Kidney tubule cell (primary cell): Measurements from ENCODE around the gene NUP153.
A peak's percentile ranks its signal among the peaks of the same experiment; 100 is the strongest.
"Not testable (repeated sequence)": the region's sequence is repeated elsewhere in the genome, so short reads cannot be mapped to it uniquely, and the experiment has no call there.

ENCODE experiments used
- DNase-seq: peaks from one replicate; pipeline ENCODE4 v3.0.0-alpha.2; 2018; ENCODE audit warnings: low spot score

The NUP153 gene

DNA sequence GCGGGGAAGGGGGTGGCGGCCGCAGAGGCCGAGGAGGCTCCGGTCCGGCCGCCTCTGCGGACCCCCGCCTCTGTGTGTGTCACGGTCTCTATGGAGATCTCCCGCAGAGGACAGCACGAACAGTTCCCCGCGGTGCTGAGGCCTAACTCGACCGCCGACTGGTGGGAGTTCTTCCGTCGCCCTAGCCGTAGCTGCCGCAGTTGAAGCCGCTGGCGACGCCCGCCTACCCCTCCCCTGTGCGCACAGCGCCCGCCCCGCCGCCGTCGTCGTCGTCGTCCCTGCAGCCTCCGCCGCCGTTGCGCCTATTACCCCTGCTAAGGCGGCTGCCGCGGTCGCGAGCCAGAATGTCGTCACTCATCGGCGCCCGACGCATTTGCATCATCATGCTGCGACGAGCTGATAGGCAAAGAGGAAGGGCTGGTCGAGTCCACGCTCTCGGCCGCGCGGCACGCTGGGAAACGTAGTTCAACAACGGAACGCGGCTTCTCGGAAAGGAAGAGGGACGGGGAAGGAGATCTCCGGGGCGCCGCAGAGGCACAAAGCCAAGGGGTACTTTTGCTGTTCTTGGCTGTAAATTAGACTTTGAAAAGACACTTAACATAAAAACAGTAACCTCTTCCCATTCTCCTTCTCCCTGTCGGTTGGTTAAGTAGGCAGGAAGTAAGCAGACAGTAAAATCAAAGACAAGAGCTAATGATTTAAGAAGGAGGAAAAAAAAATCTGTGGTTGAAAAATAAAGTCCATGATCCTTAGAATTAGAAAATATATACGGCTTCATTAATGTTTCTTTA, at the start of gene NUP153:
Gene NUP153, minus strand, starts transcription at position 346 of the 791 bp plus-strand sequence. CDS start 538 bp downstream, outside the sequence.
- peak; percentile 99 for DNase-seq

GRCh38 chr6:17754254-17754653, 47.5 kb upstream of the NUP153 start:
- no peak for DNase-seq

- DNase-seq: not testable (repeated sequence)
Observed at GRCh38 chr6:17745324-17745723, 38.6 kb upstream of the NUP153 start.

DNA sequence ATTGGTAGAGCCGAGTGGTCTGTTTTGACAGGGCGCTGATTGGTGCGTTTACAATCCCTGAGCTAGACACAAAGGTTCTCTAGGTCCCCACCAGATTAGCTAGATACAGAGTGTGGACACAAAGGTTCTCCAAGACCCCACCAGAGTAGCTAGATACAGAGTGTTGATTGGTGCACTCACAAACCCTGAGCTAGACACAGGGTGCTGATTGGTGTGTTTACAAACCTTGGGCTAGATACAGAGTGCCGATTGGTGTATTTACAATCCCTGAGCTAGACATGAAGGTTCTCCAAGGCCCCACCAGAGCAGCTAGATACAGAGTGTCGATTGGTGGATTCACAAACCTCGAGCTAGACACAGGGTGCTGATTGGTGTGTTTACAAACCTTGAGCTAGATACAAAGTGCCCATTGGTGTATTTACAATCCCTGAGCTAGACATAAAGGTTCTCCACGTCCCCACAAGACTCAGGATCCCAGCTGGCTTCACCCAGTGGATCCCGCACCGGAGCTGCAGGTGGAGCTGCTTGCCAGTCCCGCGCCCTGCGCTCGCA, 38.1 kb upstream of the NUP153 start:
- DNase-seq: not testable (repeated sequence)

GRCh38 chr6:17744019-17744756, 37.5 kb upstream of the NUP153 start:
- no peak for DNase-seq

DNA sequence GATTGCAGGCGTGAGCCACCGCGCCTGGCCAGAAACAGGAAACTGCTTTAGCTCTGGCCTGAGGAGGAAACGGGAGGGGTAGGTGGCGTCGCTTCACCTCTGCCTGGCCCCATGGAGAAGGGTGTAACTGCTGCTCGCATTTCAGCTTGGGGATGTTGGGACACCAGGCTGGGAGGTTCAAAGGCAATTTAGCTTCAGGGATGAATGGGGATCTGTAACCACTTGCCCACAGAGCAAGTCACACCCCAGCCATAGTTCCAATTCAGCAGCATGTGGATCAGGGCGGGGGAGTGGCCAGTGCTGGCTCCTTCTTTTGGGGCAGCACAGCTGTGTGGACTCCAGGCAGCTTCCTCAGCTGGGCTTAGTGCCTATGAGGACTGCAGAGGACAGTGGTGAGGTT, 34.8 kb upstream of the NUP153 start:
- no peak for DNase-seq

- no peak for DNase-seq
Observed at GRCh38 chr6:17740559-17741220, 34.0 kb upstream of the NUP153 start.

DNA sequence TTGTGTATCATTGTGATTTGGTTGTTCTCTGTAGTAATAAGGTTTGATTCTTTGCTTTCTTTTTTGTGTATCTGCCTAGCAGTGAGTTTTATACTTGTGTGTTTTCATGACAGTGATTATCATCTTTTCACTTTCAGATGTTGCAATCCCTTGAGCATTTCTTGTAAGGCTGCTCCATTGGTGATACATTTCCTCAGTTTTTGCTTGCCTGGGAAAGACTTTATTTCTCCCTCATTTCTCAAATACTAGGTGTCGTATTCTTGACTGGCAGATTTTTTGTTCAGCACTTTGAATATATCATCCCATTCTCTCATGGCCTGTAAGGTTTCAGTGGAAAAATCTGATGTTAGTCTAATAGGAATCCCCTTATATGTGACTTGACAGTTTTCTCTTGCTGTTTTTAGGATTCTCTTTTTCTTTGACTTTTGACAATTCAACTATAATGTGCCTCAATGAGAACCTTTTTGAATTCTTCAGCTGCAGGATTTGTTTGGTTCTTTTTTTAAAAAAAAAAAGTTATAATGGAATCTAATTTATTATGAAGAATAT, 31.1 kb upstream of the NUP153 start:
- DNase-seq: no peak

DNA sequence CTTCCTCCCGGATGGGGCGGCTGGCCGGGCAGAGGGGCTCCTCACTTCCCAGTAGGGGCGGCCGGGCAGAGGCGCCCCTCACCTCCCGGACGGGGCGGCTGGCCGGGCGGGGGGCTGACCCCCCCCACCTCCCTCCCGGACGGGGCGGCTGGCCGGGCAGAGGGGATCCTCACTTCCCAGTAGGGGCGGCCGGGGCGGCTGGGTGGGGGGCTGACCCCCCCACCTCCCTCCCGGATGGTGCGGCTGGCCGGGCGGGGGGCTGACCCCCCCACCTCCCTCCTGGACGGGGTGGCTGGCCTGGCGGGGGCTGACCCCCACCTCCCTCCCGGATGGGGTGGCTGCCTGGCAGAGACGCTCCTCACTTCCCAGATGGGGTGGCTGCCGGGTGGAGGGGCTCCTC, 28.6 kb upstream of the NUP153 start:
- not testable (repeated sequence) for DNase-seq

GRCh38 chr6:17730078-17730704, 23.5 kb upstream of the NUP153 start:
- DNase-seq: no peak

- no peak for DNase-seq
Observed at GRCh38 chr6:17729223-17730077, 22.7 kb upstream of the NUP153 start.

DNA sequence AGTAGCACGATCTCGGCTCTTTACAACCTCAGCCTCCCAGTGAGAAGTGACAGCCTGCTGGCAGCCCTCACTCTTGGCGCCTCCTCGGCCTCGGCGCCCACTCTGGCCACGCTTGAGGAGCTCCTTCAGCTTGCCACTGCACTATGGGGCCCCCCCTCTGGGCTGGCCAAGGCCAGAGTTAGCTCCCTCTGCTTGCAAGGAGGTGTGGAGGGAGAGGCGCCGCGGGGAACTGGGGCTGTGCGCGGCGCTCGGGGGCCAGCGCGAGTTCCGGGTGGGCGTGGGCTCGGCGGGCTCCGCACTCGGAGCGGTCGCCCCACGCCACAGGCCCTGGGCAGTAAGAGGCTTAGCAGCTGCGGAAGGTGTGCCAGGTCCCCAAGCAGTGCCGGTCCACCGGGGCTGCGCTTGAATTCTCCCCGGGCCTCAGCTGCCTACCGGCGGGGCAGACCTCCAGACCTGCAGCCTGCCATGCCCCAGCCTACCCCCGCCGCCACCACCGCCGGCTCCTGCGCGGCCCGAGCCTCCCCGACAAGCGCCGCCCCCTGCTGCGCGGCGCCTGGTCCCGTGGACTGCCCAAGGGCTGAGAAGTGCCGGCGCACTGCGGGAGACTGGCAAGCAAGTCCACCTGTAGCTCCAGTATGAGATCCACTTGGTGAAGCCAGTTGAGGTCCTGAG, 22.0 kb upstream of the NUP153 start:
- no peak for DNase-seq

DNA sequence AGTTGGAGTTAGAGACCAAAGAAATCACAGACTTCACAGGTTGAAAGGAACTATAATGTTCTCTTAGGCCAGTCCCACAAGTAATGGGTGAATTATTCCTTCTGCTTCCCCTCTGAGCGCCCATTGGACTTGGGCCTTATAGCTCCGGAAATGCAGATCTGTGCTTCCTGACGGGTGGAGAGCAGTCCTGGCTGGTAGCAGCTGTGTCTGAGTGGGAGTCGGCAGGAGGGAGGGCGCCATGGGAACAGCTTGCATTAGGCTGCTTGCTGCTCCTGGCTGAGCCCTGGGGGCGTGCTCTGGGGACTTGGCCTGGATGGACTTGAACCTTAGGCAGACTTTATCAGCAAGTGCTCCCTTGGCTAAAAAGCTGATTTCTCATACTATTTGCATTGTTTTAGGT, 18.4 kb upstream of the NUP153 start:
- peak; percentile 36 for DNase-seq

DNA sequence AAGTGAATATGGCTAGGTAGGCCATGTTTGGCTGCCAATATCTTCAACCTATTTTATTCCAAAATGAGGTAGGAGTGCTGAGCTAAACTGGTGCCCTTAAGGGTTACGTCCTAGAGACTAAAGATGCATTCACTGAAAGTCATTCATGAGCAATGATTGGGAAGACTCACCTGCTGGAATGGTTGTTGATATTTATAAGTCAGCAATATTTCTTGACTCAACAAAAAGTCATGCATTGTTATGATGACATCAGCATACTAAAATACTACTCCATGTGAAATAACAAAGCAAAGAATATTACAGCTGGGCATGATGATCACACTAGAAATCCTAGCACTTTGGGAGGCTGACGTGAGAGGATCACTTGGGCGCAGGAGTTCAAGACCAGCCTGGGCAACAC, 17.6 kb upstream of the NUP153 start:
- DNase-seq: peak; percentile 9

DNA sequence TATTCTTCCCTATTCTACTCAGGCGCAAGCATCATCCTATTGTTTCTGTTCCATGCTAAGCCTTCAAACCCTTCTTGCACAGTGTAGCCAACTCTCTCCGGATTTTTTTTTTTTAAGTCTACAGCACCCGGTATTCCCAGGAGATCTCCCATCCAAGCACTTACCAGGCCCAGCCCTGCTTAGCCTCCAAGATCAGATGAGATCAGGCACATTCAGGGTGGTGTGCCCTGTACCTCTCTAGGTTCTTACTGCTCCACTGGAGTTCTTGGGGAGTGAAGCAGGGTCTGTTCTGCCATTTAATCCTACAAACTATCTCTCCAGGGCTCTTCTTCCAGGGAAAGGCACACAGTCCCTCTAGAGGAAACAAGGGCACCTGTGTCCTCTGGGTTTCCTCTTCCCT, 14.9 kb upstream of the NUP153 start:
- DNase-seq: no peak

GRCh38 chr6:17719323-17720041, 12.8 kb upstream of the NUP153 start:
- no peak for DNase-seq

- no peak for DNase-seq
Observed at GRCh38 chr6:17716221-17716620, 9.5 kb upstream of the NUP153 start.

DNA sequence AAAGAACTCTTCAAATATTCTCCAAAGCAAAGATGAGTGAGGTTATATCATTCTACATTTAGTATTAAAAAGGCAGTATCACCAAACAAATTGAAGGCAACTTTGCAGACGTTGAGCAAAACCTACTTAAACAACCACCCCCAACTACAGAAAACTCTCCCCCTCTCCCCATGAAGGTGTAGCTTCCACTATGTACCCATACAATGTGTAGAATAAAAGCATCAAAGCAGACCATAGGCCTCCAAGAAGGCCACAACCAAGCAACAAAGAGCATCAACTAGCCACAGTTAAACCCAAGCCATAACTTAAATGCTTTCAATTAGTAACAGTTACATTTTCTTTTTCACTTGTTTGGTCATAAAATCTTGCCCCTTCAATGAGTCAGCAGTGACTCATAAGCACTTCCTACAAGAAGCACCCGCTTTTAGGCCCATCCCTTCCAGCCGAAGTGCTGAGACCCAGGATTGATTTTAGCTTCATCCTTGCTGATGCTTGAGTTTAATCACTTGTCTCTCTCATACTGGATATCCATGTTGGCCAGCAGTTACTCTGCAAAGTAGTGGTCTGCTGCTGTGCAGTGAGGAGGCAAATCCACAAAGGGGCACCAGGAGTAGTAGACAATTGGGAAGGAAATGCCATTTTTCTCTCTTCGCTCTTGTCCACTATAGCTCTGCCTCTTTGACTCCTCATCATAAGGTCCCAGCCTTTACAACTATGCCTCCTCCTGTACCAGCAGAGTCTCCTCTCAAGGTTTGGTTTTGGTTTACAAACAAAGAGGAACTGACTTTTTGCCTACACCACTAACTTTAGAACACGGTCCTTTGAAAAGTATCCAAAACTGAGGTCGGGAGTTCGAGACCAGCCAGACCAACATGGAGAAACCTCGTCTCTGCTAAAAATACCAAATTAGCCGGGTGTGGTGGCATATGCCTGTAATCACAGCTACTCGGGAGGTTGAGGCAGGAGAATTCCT, 8.4 kb upstream of the NUP153 start:
- peak; percentile 88 for DNase-seq
